T-helper 17 cell (primary cell): ENCODE results near the gene PDE3A. TPM values are rescaled to one million over a fixed set of nuclear protein-coding genes. Genes with fewer than 3 reads are reported as not detected.

Source experiments
- ATAC-seq: fragments of 150-1000 bp; cut with Tn5 transposase; 2 replicates; pipeline ENCODE4 v1.10.0; 2021; ENCODE audit warnings: mild to moderate bottlenecking, moderate library complexity
- DNase-seq, 3 donors: peaks; one replicate each; pipeline versions ENCODE4 v3.0.0 to v3.0.0-alpha.2; 2020 to 2021
- H3K9me3 ChIP-seq: one replicate; pipeline ENCODE4 v1.7.0; 2013; ENCODE audit warnings: low read length, mild to moderate bottlenecking; ENCODE audit not compliant: control insufficient read depth, poor library complexity, severe bottlenecking
- H3K27ac Mint-ChIP-seq: one replicate; pipeline ENCODE4 v1.8.0; 2022; ENCODE audit warnings: mild to moderate bottlenecking, moderate library complexity, mixed read lengths
- H3K27me3 Mint-ChIP-seq: one replicate; pipeline ENCODE4 v1.8.0; 2022; ENCODE audit warnings: mixed read lengths
- H3K36me3 Mint-ChIP-seq: one replicate; pipeline ENCODE4 v1.8.0; 2022; ENCODE audit warnings: low read depth, mixed read lengths
- H3K4me1 Mint-ChIP-seq: one replicate; pipeline ENCODE4 v1.8.0; 2022; ENCODE audit warnings: mild to moderate bottlenecking, mixed read lengths
- H3K4me3 Mint-ChIP-seq: one replicate; pipeline ENCODE4 v1.8.0; 2022; ENCODE audit warnings: mild to moderate bottlenecking, moderate library complexity, mixed read lengths
- total RNA-seq, 4 donors: library from RNA in 2 of 4; stranded (reverse) in 2 of 4; gene quantifications; one replicate each; pipeline ENCODE4 v1.2.3 and lab custom pipeline; 2022 to 2026

PDE3A gene
- total RNA-seq, 2 donors from 2014 or later = 0.07 to 2.8 TPM

DNA sequence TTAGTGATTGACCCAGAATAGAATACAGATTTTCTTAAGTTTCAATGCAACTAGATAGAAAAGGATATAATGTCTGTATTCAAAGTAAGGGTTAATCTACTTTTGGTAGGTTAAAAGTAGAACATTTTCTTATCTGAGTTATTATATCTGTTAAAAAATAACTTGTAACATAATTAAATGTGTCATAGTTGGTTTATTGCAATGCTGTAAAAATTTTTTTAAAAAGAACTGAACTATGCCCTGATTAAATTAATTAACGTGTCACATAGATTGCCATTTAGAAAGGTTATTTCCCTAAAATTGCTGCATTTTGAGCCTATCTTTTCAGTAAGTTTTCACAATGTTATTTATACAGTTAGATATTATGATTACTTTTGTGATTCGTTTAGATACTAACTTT, 89.2 kb downstream of the PDE3A start:
- Mint-ChIP-seq H3K4me1 (no peaks in the 10 kb centered on the region), H3K36me3 (no peaks in the 10 kb centered on the region), H3K4me3 (no peak overlapping the region), H3K27me3 (peaks cover 5% of the 10 kb centered on the region), H3K27ac (no peak overlapping the region)
- DNase-seq (no peak), ATAC-seq (no peak)
- H3K9me3 ChIP-seq = no peaks in the 10 kb centered on the region

DNA sequence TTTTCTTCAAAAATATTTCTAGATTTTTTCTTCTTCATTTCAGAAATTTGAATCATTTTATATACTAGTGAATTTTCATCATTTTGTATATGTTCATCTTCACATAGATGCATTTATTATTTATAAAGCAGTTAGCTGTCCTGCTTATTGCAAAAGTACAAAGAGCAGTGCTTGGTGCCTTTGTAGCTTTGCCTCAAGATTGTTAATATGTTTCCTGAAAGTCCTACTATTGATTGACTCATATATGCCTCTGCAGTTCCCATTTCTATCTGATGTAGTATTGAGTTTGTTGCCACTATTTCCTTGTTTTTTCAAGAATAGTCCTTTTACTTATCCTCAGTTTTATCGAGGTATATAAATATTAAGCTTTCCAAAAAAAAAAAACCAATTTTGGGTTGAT, 89.7 kb downstream of the PDE3A start:
- H3K9me3 ChIP-seq = no peaks in the 10 kb centered on the region
- no peaks in the 10 kb centered on the region for H3K36me3 Mint-ChIP-seq
- DNase-seq = no peak
- no peak for ATAC-seq
- peaks cover 5% of the 10 kb centered on the region for H3K27me3 Mint-ChIP-seq
- no peak overlapping the region for H3K27ac Mint-ChIP-seq
- H3K4me3 Mint-ChIP-seq = no peak overlapping the region
- H3K4me1 Mint-ChIP-seq = no peaks in the 10 kb centered on the region

GRCh38 chr12:20459920-20460319, 91.6 kb downstream of the PDE3A start:
- no peaks in the 10 kb centered on the region for H3K4me1 Mint-ChIP-seq
- H3K27ac Mint-ChIP-seq = no peak overlapping the region
- no peaks in the 10 kb centered on the region for H3K9me3 ChIP-seq
- DNase-seq (no peak), ATAC-seq (no peak)
- H3K36me3 Mint-ChIP-seq = no peaks in the 10 kb centered on the region
- no peaks in the 10 kb centered on the region for H3K27me3 Mint-ChIP-seq
- H3K4me3 Mint-ChIP-seq = no peak overlapping the region

- no peaks in the 10 kb centered on the region for H3K27me3 Mint-ChIP-seq
- ATAC-seq (no peak), DNase-seq (no peak)
- no peaks in the 10 kb centered on the region for H3K36me3 Mint-ChIP-seq
- H3K27ac Mint-ChIP-seq = no peak overlapping the region
- no peaks in the 10 kb centered on the region for H3K9me3 ChIP-seq
- H3K4me3 Mint-ChIP-seq = no peak overlapping the region
- no peaks in the 10 kb centered on the region for H3K4me1 Mint-ChIP-seq
Observed at GRCh38 chr12:20460956-20461355, 92.6 kb downstream of the PDE3A start.

- H3K4me3 Mint-ChIP-seq = no peak overlapping the region
Observed at GRCh38 chr12:20463913-20464524, 95.7 kb downstream of the PDE3A start.

GRCh38 chr12:20469300-20469699, 101.0 kb downstream of the PDE3A start:
- Mint-ChIP-seq H3K27me3 (peaks cover 5% of the 10 kb centered on the region), H3K4me3 (no peak overlapping the region), H3K27ac (no peak overlapping the region), H3K36me3 (peaks cover 2% of the 10 kb centered on the region), H3K4me1 (no peaks in the 10 kb centered on the region)
- ATAC-seq = no peak
- DNase-seq = no peak
- H3K9me3 ChIP-seq = no peaks in the 10 kb centered on the region

More at GRCh38 chr12:20463913-20464524, 95.7 kb downstream of the PDE3A start:
- no peak for ATAC-seq
- H3K27ac Mint-ChIP-seq = no peak overlapping the region
- H3K36me3 Mint-ChIP-seq = no peaks in the 10 kb centered on the region
- no peaks in the 10 kb centered on the region for H3K27me3 Mint-ChIP-seq
- H3K4me1 Mint-ChIP-seq = no peaks in the 10 kb centered on the region
- DNase-seq = no peak
- H3K9me3 ChIP-seq = no peaks in the 10 kb centered on the region

DNA sequence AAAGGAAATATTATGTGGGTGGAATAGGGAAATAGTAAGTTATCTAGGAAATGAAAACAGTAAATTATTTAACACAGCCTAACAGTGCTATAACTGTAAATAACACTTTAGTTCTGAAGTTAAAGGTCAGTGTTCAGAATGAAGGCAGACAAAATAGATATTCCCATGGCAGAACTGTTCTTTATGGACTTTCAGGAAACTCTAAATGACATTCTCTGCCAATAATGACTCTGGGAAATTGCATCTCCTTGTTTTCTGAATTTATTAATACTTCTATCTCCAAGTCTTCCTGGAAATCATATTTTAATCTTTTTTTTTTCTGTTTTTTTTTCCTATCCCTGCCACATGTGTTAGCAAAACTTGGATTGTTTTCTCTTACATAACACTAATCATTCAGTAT, 101.4 kb downstream of the PDE3A start:
- ATAC-seq (no peak), DNase-seq (no peak)
- H3K9me3 ChIP-seq = no peaks in the 10 kb centered on the region
- Mint-ChIP-seq H3K27ac (no peak overlapping the region), H3K4me3 (no peak overlapping the region), H3K4me1 (no peaks in the 10 kb centered on the region), H3K36me3 (peaks cover 2% of the 10 kb centered on the region), H3K27me3 (peaks cover 5% of the 10 kb centered on the region)

- peaks cover 11% of the 10 kb centered on the region for H3K27me3 Mint-ChIP-seq
- H3K4me3 Mint-ChIP-seq = no peak overlapping the region
- no peak for DNase-seq
- no peaks in the 10 kb centered on the region for H3K9me3 ChIP-seq
- ATAC-seq = no peak
- no peaks in the 10 kb centered on the region for H3K4me1 Mint-ChIP-seq
- peaks cover 2% of the 10 kb centered on the region for H3K36me3 Mint-ChIP-seq
- H3K27ac Mint-ChIP-seq = no peak overlapping the region
Observed at GRCh38 chr12:20472102-20472782, 103.9 kb downstream of the PDE3A start.

DNA sequence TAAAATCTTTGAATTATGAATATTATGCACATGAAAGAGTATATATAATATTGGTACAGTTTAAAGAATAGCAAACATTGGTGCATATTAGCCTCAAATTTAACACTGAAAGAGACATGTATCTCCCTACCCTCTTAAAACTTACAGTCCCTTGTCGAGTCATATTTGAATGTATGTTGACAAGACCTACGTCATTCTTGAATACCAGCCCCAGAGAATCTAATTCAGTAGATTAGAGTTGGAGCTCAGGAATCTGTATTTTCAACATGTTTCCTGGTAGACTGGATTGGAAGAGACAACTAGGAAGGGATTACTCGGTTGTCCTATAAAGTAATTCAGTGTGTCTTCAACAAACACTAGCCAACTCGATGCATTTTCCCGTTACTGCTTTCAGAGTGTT, 104.8 kb downstream of the PDE3A start:
- peaks cover 11% of the 10 kb centered on the region for H3K27me3 Mint-ChIP-seq
- peaks cover 2% of the 10 kb centered on the region for H3K36me3 Mint-ChIP-seq
- no peak overlapping the region for H3K27ac Mint-ChIP-seq
- no peak overlapping the region for H3K4me3 Mint-ChIP-seq
- ATAC-seq (no peak), DNase-seq (no peak)
- no peaks in the 10 kb centered on the region for H3K9me3 ChIP-seq
- H3K4me1 Mint-ChIP-seq = no peaks in the 10 kb centered on the region

DNA sequence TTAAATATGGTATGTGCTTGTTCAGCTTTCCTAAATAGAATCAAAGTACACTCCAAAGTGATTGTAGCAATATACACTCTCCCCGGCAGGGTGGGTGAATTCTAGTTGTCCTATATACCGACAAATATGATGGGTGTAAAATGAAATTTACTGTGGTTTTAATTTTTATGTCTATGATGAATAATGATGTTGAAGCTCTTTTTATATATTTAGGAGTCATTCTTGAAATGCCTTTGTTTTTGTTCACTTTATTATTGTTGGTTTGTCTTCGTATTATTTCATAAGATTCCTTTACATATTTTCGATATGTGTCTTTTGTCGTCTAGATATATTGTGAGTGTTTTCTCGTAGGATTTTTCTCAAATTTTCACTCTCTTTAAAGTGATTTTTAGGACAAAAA, 105.7 kb downstream of the PDE3A start:
- H3K9me3 ChIP-seq = no peaks in the 10 kb centered on the region
- Mint-ChIP-seq H3K27me3 (peaks cover 11% of the 10 kb centered on the region), H3K36me3 (peaks cover 2% of the 10 kb centered on the region), H3K27ac (no peak overlapping the region), H3K4me1 (no peaks in the 10 kb centered on the region), H3K4me3 (no peak overlapping the region)
- ATAC-seq (no peak), DNase-seq (no peak)

DNA sequence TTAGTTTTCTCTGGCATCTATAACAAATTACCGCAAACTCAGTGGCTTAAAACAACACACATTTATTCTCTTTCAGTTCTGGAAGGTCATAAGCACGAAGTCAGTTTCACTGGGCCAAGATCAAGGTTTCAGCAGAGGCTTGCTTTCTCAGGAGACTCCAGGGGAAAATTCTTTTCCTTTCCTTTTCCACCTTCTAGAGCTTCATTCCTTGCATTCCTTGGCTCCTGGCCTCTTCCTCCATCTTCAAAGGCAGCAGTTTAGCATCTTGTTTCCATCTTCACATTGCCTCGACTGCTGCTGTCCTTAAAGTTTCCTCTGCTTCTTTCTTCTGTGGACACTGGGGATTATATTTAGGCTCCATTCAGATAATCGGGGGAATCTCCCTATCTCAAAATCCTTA, 106.1 kb downstream of the PDE3A start:
- no peak overlapping the region for H3K27ac Mint-ChIP-seq
- ATAC-seq (no peak), DNase-seq (no peak)
- no peaks in the 10 kb centered on the region for H3K36me3 Mint-ChIP-seq
- peaks cover 7% of the 10 kb centered on the region for H3K27me3 Mint-ChIP-seq
- H3K4me1 Mint-ChIP-seq = no peaks in the 10 kb centered on the region
- H3K9me3 ChIP-seq = no peaks in the 10 kb centered on the region
- no peak overlapping the region for H3K4me3 Mint-ChIP-seq

DNA sequence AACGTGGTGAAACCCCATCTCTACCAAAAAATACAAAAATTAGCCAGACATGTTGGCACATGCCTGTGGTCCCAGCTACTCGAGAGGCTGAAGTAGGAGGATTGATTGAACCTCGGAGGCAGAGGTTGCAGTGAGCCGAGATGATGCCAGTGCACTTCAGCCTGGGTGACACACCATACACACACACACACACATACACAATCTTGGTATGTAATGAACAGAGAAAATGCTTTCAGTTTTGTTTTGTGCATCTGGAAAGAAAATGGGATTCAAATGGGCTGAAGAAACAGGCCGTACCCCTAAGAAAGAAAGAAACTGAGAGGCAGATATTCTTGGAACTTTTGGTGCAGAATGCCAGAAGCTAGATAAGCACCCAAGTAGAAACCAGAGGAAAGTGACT, 107.2 kb downstream of the PDE3A start:
- no peaks in the 10 kb centered on the region for H3K9me3 ChIP-seq
- H3K36me3 Mint-ChIP-seq = no peaks in the 10 kb centered on the region

DNA sequence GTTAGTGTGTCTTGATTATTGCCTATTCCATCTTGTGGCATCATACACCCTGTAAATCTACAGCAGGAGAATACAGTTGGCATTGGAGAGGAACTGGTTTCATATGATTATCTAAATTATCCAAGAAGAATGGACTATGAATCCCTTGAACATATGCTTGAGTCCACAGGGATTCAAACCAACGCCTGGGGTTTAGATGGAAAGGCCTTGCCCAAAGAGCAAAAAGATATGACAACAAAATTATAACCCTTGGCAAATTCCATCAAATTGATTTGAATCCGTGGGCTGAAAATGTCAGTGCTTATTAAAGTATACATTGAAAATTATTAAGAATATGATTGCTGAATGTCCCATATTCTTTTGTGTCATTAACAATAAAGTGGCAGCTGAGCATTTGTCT, 108.2 kb downstream of the PDE3A start:
- no peaks in the 10 kb centered on the region for H3K36me3 Mint-ChIP-seq
- H3K27ac Mint-ChIP-seq = no peak overlapping the region
- H3K27me3 Mint-ChIP-seq = peaks cover 6% of the 10 kb centered on the region
- DNase-seq (no peak), ATAC-seq (no peak)
- no peaks in the 10 kb centered on the region for H3K9me3 ChIP-seq
- no peaks in the 10 kb centered on the region for H3K4me1 Mint-ChIP-seq
- no peak overlapping the region for H3K4me3 Mint-ChIP-seq

More for the DNA sequence above, 107.2 kb downstream of the PDE3A start:
- Mint-ChIP-seq H3K27me3 (peaks cover 6% of the 10 kb centered on the region), H3K27ac (no peak overlapping the region), H3K4me1 (no peaks in the 10 kb centered on the region), H3K4me3 (no peak overlapping the region)
- ATAC-seq (no peak), DNase-seq (no peak)

DNA sequence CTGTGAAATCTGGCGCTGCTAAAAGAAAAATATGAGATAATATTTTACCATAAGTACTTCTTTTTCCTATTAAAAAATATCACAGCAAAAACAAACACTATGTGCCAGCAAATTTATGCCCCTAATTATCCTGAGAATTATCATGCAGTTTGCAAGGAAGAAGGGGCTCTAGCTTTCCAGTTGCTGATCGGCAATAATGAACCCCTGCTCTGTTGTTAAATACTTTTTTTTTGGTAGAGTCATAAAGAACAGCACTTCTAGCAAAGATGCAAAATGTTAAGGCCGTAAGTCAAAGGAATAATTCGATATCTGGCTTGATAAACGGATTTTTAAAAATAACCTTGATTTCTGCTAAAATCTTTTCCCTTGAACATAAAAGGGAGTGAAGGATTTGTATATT, 108.9 kb downstream of the PDE3A start:
- no peak overlapping the region for H3K27ac Mint-ChIP-seq
- H3K4me3 Mint-ChIP-seq = no peak overlapping the region
- no peaks in the 10 kb centered on the region for H3K9me3 ChIP-seq
- H3K4me1 Mint-ChIP-seq = no peaks in the 10 kb centered on the region
- H3K27me3 Mint-ChIP-seq = peaks cover 6% of the 10 kb centered on the region
- ATAC-seq (no peak), DNase-seq (no peak)
- no peaks in the 10 kb centered on the region for H3K36me3 Mint-ChIP-seq
